ENCODE data around the gene BMPR1B.
"Not testable (repeated sequence)": the region's sequence is repeated elsewhere in the genome, so short reads cannot be mapped to it uniquely, and the experiment has no call there.

Gene BMPR1B

DNA sequence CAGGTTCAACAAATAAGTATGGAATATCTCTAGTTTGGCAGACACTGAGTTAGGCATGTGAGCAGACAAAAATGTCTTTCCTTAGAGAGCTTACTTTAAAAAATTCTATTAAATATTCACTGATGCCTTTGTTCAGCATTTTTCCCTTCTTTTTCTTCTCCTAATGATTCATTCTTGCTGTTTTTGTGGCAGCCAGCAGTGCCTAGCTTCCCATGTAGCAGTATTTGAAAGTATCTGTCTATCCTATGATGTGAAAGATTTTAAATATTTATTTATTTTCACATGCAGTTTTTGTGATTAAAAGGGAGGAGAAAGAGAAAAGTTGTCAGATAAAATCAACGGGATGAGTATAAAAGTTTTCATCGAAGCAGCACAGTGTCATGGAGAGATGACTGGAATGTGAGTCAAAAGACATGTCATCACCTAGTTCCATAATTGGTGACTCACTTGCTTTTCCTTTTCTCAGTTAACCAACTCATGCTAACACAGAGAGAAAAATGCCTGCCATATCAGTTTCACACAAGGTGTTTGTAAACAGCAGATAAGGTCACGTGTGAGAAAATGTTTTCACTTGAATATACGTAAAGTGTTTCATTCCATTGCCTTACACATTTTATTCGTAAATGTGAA lies 69.8 kb downstream of the BMPR1B start:
- peak overlapping the region; percentile 19 for H3K4me3 ChIP-seq (ENCODE audit: low read length)
- peak; percentile 97 for DNase-seq (ENCODE audit: low read depth)

DNA sequence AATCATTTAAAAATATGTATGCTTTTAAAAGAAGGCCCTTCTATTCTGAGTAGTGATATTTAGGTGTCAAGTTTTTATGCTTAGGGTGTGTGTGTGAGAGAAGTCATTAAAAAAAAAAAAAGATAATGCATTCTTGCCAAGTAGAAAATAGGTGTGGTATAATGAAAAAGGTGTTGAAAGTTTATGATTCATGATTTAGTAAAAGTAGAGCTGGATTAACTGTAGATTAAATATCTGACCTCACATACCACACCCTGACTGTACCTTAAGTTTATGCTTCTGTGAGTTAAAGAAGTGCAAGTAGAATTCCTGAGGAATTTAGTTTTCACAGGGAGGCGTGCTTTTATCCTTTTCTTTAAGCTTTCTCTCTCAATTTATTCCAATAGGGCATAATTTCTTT lies 71.1 kb downstream of the BMPR1B start:
- no peak for TF ChIP-seq CTCF (IDR thresholded peaks at IDR 0.05; ENCODE audit: insufficient read depth, low read depth, low read length, missing control alignments)
- DNase-seq (ENCODE audit: low read depth) = peak; percentile 89
- H3K4me3 ChIP-seq (ENCODE audit: low read length) = no peak overlapping the region

More for the DNA sequence above, 69.8 kb downstream of the BMPR1B start:
- no peak for TF ChIP-seq CTCF (IDR thresholded peaks at IDR 0.05; ENCODE audit: insufficient read depth, low read depth, low read length, missing control alignments)

GRCh38 chr4:94831607-94832006 lies 73.9 kb downstream of the BMPR1B start:
- no peak overlapping the region for H3K4me3 ChIP-seq (ENCODE audit: low read length)
- DNase-seq (ENCODE audit: low read depth) = no peak
- no peak for TF ChIP-seq CTCF (IDR thresholded peaks at IDR 0.05; ENCODE audit: insufficient read depth, low read depth, low read length, missing control alignments)

- DNase-seq (ENCODE audit: low read depth); H3K4me3 ChIP-seq (ENCODE audit: low read length): not testable (repeated sequence)
Measured at GRCh38 chr4:94832329-94832728, 74.6 kb downstream of the BMPR1B start.

DNA sequence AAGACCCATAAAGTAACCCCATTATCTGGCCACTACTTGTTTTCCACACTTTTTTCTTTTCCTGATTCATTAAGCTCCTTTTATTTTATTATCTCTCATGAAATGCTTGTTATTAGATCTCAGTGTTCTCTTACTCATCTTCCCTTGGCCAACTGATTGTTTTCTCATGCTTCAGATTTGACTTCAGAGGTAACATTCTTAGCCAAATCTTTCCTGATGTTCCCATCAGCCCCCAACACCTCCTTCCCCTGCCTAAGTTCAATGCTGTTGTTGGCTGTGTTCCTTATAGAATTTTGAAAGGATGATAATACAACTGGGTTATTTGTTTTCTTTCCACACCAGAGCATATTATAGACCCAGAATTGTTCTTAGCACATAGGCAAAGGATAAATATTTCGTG lies 75.6 kb downstream of the BMPR1B start:
- H3K4me3 ChIP-seq (ENCODE audit: low read length) = no peak overlapping the region
- TF ChIP-seq CTCF (IDR thresholded peaks at IDR 0.05; ENCODE audit: insufficient read depth, low read depth, low read length, missing control alignments) = no peak
- no peak for DNase-seq (ENCODE audit: low read depth)

GRCh38 chr4:94834501-94834900 lies 76.7 kb downstream of the BMPR1B start:
- no peak for DNase-seq (ENCODE audit: low read depth)
- no peak for TF ChIP-seq CTCF (IDR thresholded peaks at IDR 0.05; ENCODE audit: insufficient read depth, low read depth, low read length, missing control alignments)
- H3K4me3 ChIP-seq (ENCODE audit: low read length) = no peak overlapping the region

- not testable (repeated sequence) for DNase-seq (ENCODE audit: low read depth); H3K4me3 ChIP-seq (ENCODE audit: low read length)
Measured at GRCh38 chr4:94841166-94841863, 83.6 kb downstream of the BMPR1B start.

GRCh38 chr4:94841864-94842221 lies 84.1 kb downstream of the BMPR1B start:
- DNase-seq (ENCODE audit: low read depth) = no peak
- H3K4me3 ChIP-seq (ENCODE audit: low read length) = no peak overlapping the region
- no peak for TF ChIP-seq CTCF (IDR thresholded peaks at IDR 0.05; ENCODE audit: insufficient read depth, low read depth, low read length, missing control alignments)
